Left ventricle myocardium inferior (tissue), 1 donor: Measurements from ENCODE around the gene CYB561A3. TPM values are rescaled to one million over a fixed set of nuclear protein-coding genes. Genes with fewer than 3 reads are reported as not detected.

Experiments used
- DNase-seq: peaks from one replicate; pipeline ENCODE4 v3.0.0-alpha.2; 2020
- H3K27ac ChIP-seq: fragments of 200-600 bp; replicated peaks from 2 replicates; pipeline ENCODE4 v1.8.0; 2021
- H3K27me3 ChIP-seq: fragments of 200-600 bp; 2 replicates; pipeline ENCODE4 v1.8.0; 2021; ENCODE audit warnings: low read depth
- H3K36me3 ChIP-seq: fragments of 200-600 bp; 2 replicates; pipeline ENCODE4 v1.8.0; 2021
- H3K4me1 ChIP-seq: fragments of 200-600 bp; 2 replicates; pipeline ENCODE4 v1.8.0; 2021
- H3K4me3 ChIP-seq: fragments of 200-600 bp; 2 replicates; pipeline ENCODE4 v1.8.0; 2021; ENCODE audit warnings: mild to moderate bottlenecking, moderate library complexity
- H3K9me3 ChIP-seq: fragments of 200-600 bp; replicated peaks from 2 replicates; pipeline ENCODE4 v1.8.0; 2021
- CTCF ChIP-seq: fragments of 200-600 bp; IDR thresholded peaks from 2 replicates; pipeline ENCODE4 v1.8.0; 2021; ENCODE audit warnings: antibody characterized with exemption, mild to moderate bottlenecking, borderline replicate concordance
- intact Hi-C: fragments of 100-400 bp; cut with micrococcal nuclease; formaldehyde crosslinking; loops from one replicate; pipeline ENCODE4 v1.11.0; 2022
- total RNA-seq: library from RNA; stranded (reverse); fragmentation: NEBNext Ultra II Directional; extraction: Animal tissue kit (Norgen Biotek cat#: 25700); gene quantifications from one replicate; pipeline ENCODE4 v1.2.1, GENCODE V29; 2021
- donor health status: DM: no; HTN: yes; CAD: no; lungs with severe emphysema.

CYB561A3 gene
- total RNA-seq, 1 donor from 2014 or later: 10.5 TPM

- intact Hi-C loops: no loop called here
- TF ChIP-seq CTCF: no peak
- no peaks in the 10 kb centered on the region for H3K4me1 ChIP-seq
- no peak overlapping the region for H3K27ac ChIP-seq
- H3K36me3 ChIP-seq: peaks cover 5% of the 10 kb centered on the region
- DNase-seq: no peak
- H3K9me3 ChIP-seq: no peaks in the 10 kb centered on the region
- no peak overlapping the region for H3K4me3 ChIP-seq
- H3K27me3 ChIP-seq: no peaks in the 10 kb centered on the region
Measured at GRCh38 chr11:61342207-61342803, 19.4 kb downstream of the CYB561A3 start.

GRCh38 chr11:61341706-61342105, 20.0 kb downstream of the CYB561A3 start:
- TF ChIP-seq CTCF: no peak

GRCh38 chr11:61340979-61341378, 20.7 kb downstream of the CYB561A3 start:
- intact Hi-C loops: no loop called here
- Histone ChIP-seq H3K4me1 (peaks cover 7% of the 10 kb centered on the region), H3K4me3 (no peak overlapping the region), H3K36me3 (peaks cover 5% of the 10 kb centered on the region), H3K27me3 (no peaks in the 10 kb centered on the region), H3K27ac (no peak overlapping the region), H3K9me3 (no peaks in the 10 kb centered on the region)
- DNase-seq: no peak
- no peak for TF ChIP-seq CTCF

More at GRCh38 chr11:61341706-61342105, 20.0 kb downstream of the CYB561A3 start:
- Histone ChIP-seq H3K36me3 (peaks cover 5% of the 10 kb centered on the region), H3K27ac (no peak overlapping the region), H3K27me3 (no peaks in the 10 kb centered on the region), H3K9me3 (no peaks in the 10 kb centered on the region), H3K4me3 (no peak overlapping the region), H3K4me1 (no peaks in the 10 kb centered on the region)
- intact Hi-C loops: no loop called here
- no peak for DNase-seq

- Histone ChIP-seq H3K4me1 (peaks cover 9% of the 10 kb centered on the region), H3K36me3 (peaks cover 5% of the 10 kb centered on the region), H3K9me3 (no peaks in the 10 kb centered on the region), H3K4me3 (no peak overlapping the region), H3K27me3 (no peaks in the 10 kb centered on the region), H3K27ac (no peak overlapping the region)
- intact Hi-C loops: loop anchor here (5.0 kb wide), 1 partner anchor 43 kb away; no protein-coding TSS in a partner anchor
- DNase-seq: no peak
- TF ChIP-seq CTCF: no peak
Measured at GRCh38 chr11:61339490-61339878, 22.2 kb downstream of the CYB561A3 start.

GRCh38 chr11:61338783-61339489, 22.7 kb downstream of the CYB561A3 start:
- H3K9me3 ChIP-seq: no peaks in the 10 kb centered on the region
- intact Hi-C loops: loop anchor here (5.0 kb wide), 1 partner anchor 43 kb away; no protein-coding TSS in a partner anchor
- H3K27ac ChIP-seq: no peak overlapping the region
- H3K4me3 ChIP-seq: no peak overlapping the region
- no peak for TF ChIP-seq CTCF
- peaks cover 5% of the 10 kb centered on the region for H3K36me3 ChIP-seq
- peaks cover 12% of the 10 kb centered on the region for H3K4me1 ChIP-seq
- no peak for DNase-seq
- no peaks in the 10 kb centered on the region for H3K27me3 ChIP-seq
